ENCODE data around the gene CHN1.

GRCh38 chr2:174791020-174791419 lies 214.2 kb downstream of the CHN1 start:
- TF ChIP-seq REST (IDR thresholded peaks at IDR 0.05; ENCODE audit: insufficient read depth in 1 of 2, low read depth in 2 of 2, low read length in 2 of 2): no peak
- no peak for TF ChIP-seq SIN3A (IDR thresholded peaks at IDR 0.05; ENCODE audit: borderline replicate concordance, insufficient read depth, low read length)
- TF ChIP-seq POLR2AphosphoS5 (IDR thresholded peaks at IDR 0.05; ENCODE audit: low read depth, low read length): no peak
- no peak for TF ChIP-seq FOXP2 (optimal IDR thresholded peaks at IDR 0.05; ENCODE audit: borderline replicate concordance, extremely low read depth, extremely low read length, insufficient read depth)
- no peak for TF ChIP-seq TAF1 (IDR thresholded peaks at IDR 0.05; ENCODE audit: borderline replicate concordance, insufficient read depth, low read length)
